Stimulated activated naive CD8-positive, alpha-beta T cell treated with anti-CD3 and anti-CD28 coated beads, Interleukin-15, Interleukin-2, amounts not matched to agents 100 ng/mL and 50 ng/mL, for 24 hours (primary cell): Measurements from ENCODE around the gene ROBO1.

ENCODE experiments used
- H3K27ac Mint-ChIP-seq: one replicate; pipeline ENCODE4 v1.8.0; 2021; ENCODE audit warnings: mild to moderate bottlenecking, mixed read lengths
- H3K27me3 Mint-ChIP-seq: one replicate; pipeline ENCODE4 v1.8.0; 2021; ENCODE audit warnings: mixed read lengths
- H3K36me3 Mint-ChIP-seq: one replicate; pipeline ENCODE4 v1.8.0; 2021; ENCODE audit warnings: low read depth, mixed read lengths
- H3K4me1 Mint-ChIP-seq: one replicate; pipeline ENCODE4 v1.8.0; 2021; ENCODE audit warnings: low read depth, mixed read lengths
- H3K4me3 Mint-ChIP-seq: one replicate; pipeline ENCODE4 v1.8.0; 2021; ENCODE audit warnings: mild to moderate bottlenecking, mixed read lengths
- H3K9me3 Mint-ChIP-seq: one replicate; pipeline ENCODE4 v1.8.0; 2021; ENCODE audit warnings: mixed read lengths

Gene ROBO1

GRCh38 chr3:79636372-79636771 is 131.4 kb downstream of the ROBO1 start:
- Mint-ChIP-seq H3K27ac (no peak overlapping the region), H3K36me3 (no peaks in the 10 kb centered on the region), H3K27me3 (no peaks in the 10 kb centered on the region), H3K4me3 (no peak overlapping the region), H3K9me3 (peaks cover 23% of the 10 kb centered on the region), H3K4me1 (no peaks in the 10 kb centered on the region)

- no peak overlapping the region for H3K4me3 Mint-ChIP-seq
- peaks cover 14% of the 10 kb centered on the region for H3K9me3 Mint-ChIP-seq
- H3K27ac Mint-ChIP-seq: no peak overlapping the region
- no peaks in the 10 kb centered on the region for H3K36me3 Mint-ChIP-seq
- no peaks in the 10 kb centered on the region for H3K4me1 Mint-ChIP-seq
- H3K27me3 Mint-ChIP-seq: no peaks in the 10 kb centered on the region
Observed at GRCh38 chr3:79632842-79633241, 135.0 kb downstream of the ROBO1 start.

- Mint-ChIP-seq H3K4me3 (no peak overlapping the region), H3K27me3 (no peaks in the 10 kb centered on the region), H3K36me3 (no peaks in the 10 kb centered on the region), H3K4me1 (no peaks in the 10 kb centered on the region), H3K9me3 (peaks cover 48% of the 10 kb centered on the region), H3K27ac (no peak overlapping the region)
Observed at GRCh38 chr3:79618883-79619282, 148.9 kb downstream of the ROBO1 start.

- H3K9me3 Mint-ChIP-seq: peaks cover 24% of the 10 kb centered on the region
- H3K4me3 Mint-ChIP-seq: no peak overlapping the region
- H3K27ac Mint-ChIP-seq: no peak overlapping the region
- H3K4me1 Mint-ChIP-seq: no peaks in the 10 kb centered on the region
- no peaks in the 10 kb centered on the region for H3K27me3 Mint-ChIP-seq
- no peaks in the 10 kb centered on the region for H3K36me3 Mint-ChIP-seq
Observed at GRCh38 chr3:79606414-79606813, 161.4 kb downstream of the ROBO1 start.

GRCh38 chr3:79604681-79605080 is 163.1 kb downstream of the ROBO1 start:
- Mint-ChIP-seq H3K27ac (no peak overlapping the region), H3K4me1 (no peaks in the 10 kb centered on the region), H3K27me3 (no peaks in the 10 kb centered on the region), H3K36me3 (no peaks in the 10 kb centered on the region), H3K4me3 (no peak overlapping the region), H3K9me3 (peaks cover 24% of the 10 kb centered on the region)

- Mint-ChIP-seq H3K4me1 (no peaks in the 10 kb centered on the region), H3K27me3 (no peaks in the 10 kb centered on the region), H3K9me3 (peaks cover 19% of the 10 kb centered on the region), H3K36me3 (no peaks in the 10 kb centered on the region), H3K4me3 (no peak overlapping the region), H3K27ac (no peak overlapping the region)
Observed at GRCh38 chr3:79602385-79602784, 165.4 kb downstream of the ROBO1 start.

GRCh38 chr3:79598594-79598993 is 169.2 kb downstream of the ROBO1 start:
- peaks cover 8% of the 10 kb centered on the region for H3K9me3 Mint-ChIP-seq
- H3K36me3 Mint-ChIP-seq: no peaks in the 10 kb centered on the region
- no peak overlapping the region for H3K4me3 Mint-ChIP-seq
- H3K27me3 Mint-ChIP-seq: no peaks in the 10 kb centered on the region
- H3K4me1 Mint-ChIP-seq: no peaks in the 10 kb centered on the region
- H3K27ac Mint-ChIP-seq: no peak overlapping the region

GRCh38 chr3:79597709-79598108 is 170.1 kb downstream of the ROBO1 start:
- no peaks in the 10 kb centered on the region for H3K27me3 Mint-ChIP-seq
- H3K9me3 Mint-ChIP-seq: peaks cover 4% of the 10 kb centered on the region
- no peaks in the 10 kb centered on the region for H3K4me1 Mint-ChIP-seq
- no peaks in the 10 kb centered on the region for H3K36me3 Mint-ChIP-seq
- no peak overlapping the region for H3K4me3 Mint-ChIP-seq
- H3K27ac Mint-ChIP-seq: no peak overlapping the region

- H3K36me3 Mint-ChIP-seq: no peaks in the 10 kb centered on the region
- peaks cover 4% of the 10 kb centered on the region for H3K9me3 Mint-ChIP-seq
- no peak overlapping the region for H3K27ac Mint-ChIP-seq
- H3K4me1 Mint-ChIP-seq: no peaks in the 10 kb centered on the region
- no peaks in the 10 kb centered on the region for H3K27me3 Mint-ChIP-seq
- no peak overlapping the region for H3K4me3 Mint-ChIP-seq
Observed at GRCh38 chr3:79587150-79587549, 180.6 kb downstream of the ROBO1 start.

- Mint-ChIP-seq H3K36me3 (no peaks in the 10 kb centered on the region), H3K4me3 (no peak overlapping the region), H3K27me3 (no peaks in the 10 kb centered on the region), H3K27ac (no peak overlapping the region), H3K9me3 (peaks cover 4% of the 10 kb centered on the region), H3K4me1 (no peaks in the 10 kb centered on the region)
Observed at GRCh38 chr3:79586232-79586631, 181.6 kb downstream of the ROBO1 start.

GRCh38 chr3:79572930-79573329 is 194.9 kb downstream of the ROBO1 start:
- Mint-ChIP-seq H3K36me3 (no peaks in the 10 kb centered on the region), H3K4me3 (no peak overlapping the region), H3K27me3 (no peaks in the 10 kb centered on the region), H3K27ac (no peak overlapping the region), H3K4me1 (no peaks in the 10 kb centered on the region), H3K9me3 (no peaks in the 10 kb centered on the region)

- H3K4me1 Mint-ChIP-seq: no peaks in the 10 kb centered on the region
- H3K9me3 Mint-ChIP-seq: peaks cover 8% of the 10 kb centered on the region
- H3K27ac Mint-ChIP-seq: no peak overlapping the region
- H3K27me3 Mint-ChIP-seq: no peaks in the 10 kb centered on the region
- H3K36me3 Mint-ChIP-seq: no peaks in the 10 kb centered on the region
- H3K4me3 Mint-ChIP-seq: no peak overlapping the region
Observed at GRCh38 chr3:79568938-79569337, 198.9 kb downstream of the ROBO1 start.

- no peaks in the 10 kb centered on the region for H3K27me3 Mint-ChIP-seq
- peaks cover 8% of the 10 kb centered on the region for H3K9me3 Mint-ChIP-seq
- H3K4me3 Mint-ChIP-seq: no peak overlapping the region
Observed at GRCh38 chr3:79564192-79564591, 203.6 kb downstream of the ROBO1 start.

GRCh38 chr3:79560698-79561097 is 207.1 kb downstream of the ROBO1 start:
- Mint-ChIP-seq H3K36me3 (no peaks in the 10 kb centered on the region), H3K4me1 (no peaks in the 10 kb centered on the region), H3K27me3 (no peaks in the 10 kb centered on the region), H3K4me3 (no peak overlapping the region), H3K27ac (no peak overlapping the region), H3K9me3 (no peaks in the 10 kb centered on the region)

More at GRCh38 chr3:79564192-79564591, 203.6 kb downstream of the ROBO1 start:
- H3K36me3 Mint-ChIP-seq: no peaks in the 10 kb centered on the region
- H3K4me1 Mint-ChIP-seq: no peaks in the 10 kb centered on the region
- no peak overlapping the region for H3K27ac Mint-ChIP-seq

- Mint-ChIP-seq H3K4me1 (no peaks in the 10 kb centered on the region), H3K36me3 (no peaks in the 10 kb centered on the region), H3K27me3 (no peaks in the 10 kb centered on the region), H3K27ac (no peak overlapping the region), H3K9me3 (no peaks in the 10 kb centered on the region), H3K4me3 (no peak overlapping the region)
Observed at GRCh38 chr3:79558943-79559342, 208.9 kb downstream of the ROBO1 start.

GRCh38 chr3:79555655-79556054 is 212.1 kb downstream of the ROBO1 start:
- Mint-ChIP-seq H3K27ac (no peak overlapping the region), H3K27me3 (no peaks in the 10 kb centered on the region), H3K4me1 (no peaks in the 10 kb centered on the region), H3K9me3 (no peaks in the 10 kb centered on the region), H3K4me3 (no peak overlapping the region), H3K36me3 (no peaks in the 10 kb centered on the region)
